NB4 (cell line): ENCODE measurements around the gene AHR.

Experiments used
- CTCF ChIP-seq: IDR thresholded peaks from one replicate; pipeline ENCODE4 v1.5.1; 2012; ENCODE audit warnings: low read depth, low read length
- MYC ChIP-seq: IDR thresholded peaks from 2 replicates; pipeline ENCODE4 v1.6.1; 2011; ENCODE audit warnings: low read depth, low read length
- POLR2A ChIP-seq: IDR thresholded peaks from 2 replicates; pipeline ENCODE4 v1.6.1; 2011; ENCODE audit warnings: mild to moderate bottlenecking; ENCODE audit not compliant: insufficient read length; ENCODE audit errors: extremely low read depth

- no peak for TF ChIP-seq CTCF
- TF ChIP-seq POLR2A = peak; percentile 10
- peak; percentile 68; the same call in 1 of the 2 replicates for TF ChIP-seq MYC
Measured at GRCh38 chr7:17298840-17299482, 509 bp downstream of the AHR start.
